GM12865 (cell line): Measurements from ENCODE around the gene ERFE.

ENCODE experiments used
- DNase-seq: peaks from one replicate; pipeline ENCODE4 v3.0.0; 2010; ENCODE audit warnings: low read depth
- H3K4me3 ChIP-seq: 2 replicates; pipeline ENCODE4 v1.5.1; 2011; ENCODE audit warnings: mild to moderate bottlenecking, low read depth, low read length, control low read depth
- CTCF ChIP-seq: IDR thresholded peaks from 2 replicates; pipeline ENCODE4 v1.5.1; 2011; ENCODE audit warnings: low read length, control low read depth, low read depth, inconsistent platforms; ENCODE audit not compliant: insufficient read depth; ENCODE audit errors: missing control alignments

The ERFE gene

DNA sequence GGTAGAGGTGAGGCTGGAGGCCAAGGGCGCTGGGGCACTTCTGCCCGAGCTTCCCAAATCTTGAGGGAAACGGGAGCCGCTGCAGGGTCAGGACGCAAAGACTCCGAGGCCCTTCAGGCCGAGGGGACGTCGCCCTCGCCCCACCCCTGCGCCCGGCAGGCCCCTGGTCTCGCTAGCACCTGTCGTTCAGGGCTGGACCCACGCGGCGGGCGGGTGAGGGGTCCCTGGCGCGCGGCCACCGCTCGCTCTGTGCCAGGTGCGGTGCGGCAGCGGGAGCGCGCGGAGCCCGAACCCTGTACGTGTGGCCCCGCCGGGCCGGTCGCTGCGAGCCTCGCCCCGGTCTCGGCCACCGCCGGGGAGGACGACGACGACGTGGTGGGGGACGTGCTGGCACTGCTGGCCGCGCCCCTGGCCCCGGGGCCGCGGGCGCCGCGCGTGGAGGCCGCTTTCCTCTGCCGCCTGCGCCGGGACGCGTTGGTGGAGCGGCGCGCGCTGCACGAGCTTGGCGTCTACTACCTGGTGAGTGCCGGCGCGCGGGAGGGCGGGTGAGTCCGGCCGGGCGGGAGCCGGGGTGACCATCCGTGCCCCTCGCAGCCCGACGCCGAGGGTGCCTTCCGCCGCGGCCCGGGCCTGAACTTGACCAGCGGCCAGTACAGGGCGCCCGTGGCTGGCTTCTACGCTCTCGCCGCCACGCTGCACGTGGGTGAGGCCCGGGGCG is 4.9 kb downstream of the ERFE start:
- TF ChIP-seq CTCF = no peak
- no peak for DNase-seq
- no peak overlapping the region for H3K4me3 ChIP-seq

DNA sequence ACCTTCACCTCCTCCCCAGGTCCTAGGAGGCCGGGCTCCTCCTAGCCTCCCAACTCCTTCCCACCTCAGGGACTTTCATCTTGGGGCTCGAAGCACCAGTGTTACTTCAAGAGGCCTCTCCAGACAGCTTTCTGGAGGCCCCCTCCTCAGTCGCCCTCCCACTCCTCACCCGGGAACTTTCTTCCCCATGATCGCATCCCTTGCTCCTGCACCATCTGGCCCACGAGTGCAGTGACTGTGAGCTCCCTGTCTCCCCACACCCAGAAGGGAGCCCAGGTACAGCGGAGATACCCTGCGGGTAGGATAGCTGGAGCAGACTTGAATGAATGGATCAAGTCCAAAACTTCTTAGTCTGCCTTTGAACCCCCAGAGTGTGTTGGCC is 6.1 kb downstream of the ERFE start:
- TF ChIP-seq CTCF = no peak
- H3K4me3 ChIP-seq = no peak overlapping the region
- DNase-seq = no peak

- no peak overlapping the region for H3K4me3 ChIP-seq
- no peak for TF ChIP-seq CTCF
- no peak for DNase-seq
Observed at GRCh38 chr2:238165288-238165921, 6.6 kb downstream of the ERFE start.

GRCh38 chr2:238166391-238167343 is 7.9 kb downstream of the ERFE start:
- no peak for DNase-seq
- no peak for TF ChIP-seq CTCF
- no peak overlapping the region for H3K4me3 ChIP-seq

DNA sequence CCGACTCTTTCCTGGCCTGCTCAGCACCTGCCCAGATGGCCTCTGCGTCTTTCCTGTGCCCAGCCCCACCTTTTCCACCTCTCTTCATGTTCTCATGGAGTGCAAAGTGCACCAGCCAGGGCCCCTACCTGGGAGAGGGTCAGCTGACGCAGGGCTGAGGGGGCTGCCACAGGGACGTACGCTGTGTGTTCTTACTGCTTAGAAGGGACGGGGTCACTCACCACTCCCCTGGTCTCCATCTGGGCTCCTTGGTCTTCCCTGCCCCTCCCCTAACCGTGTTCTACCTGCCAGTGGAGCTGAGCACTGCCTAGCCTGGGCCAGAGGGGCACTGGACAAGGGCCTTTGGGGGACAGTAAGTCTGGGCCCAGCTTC is 8.6 kb downstream of the ERFE start:
- no peak overlapping the region for H3K4me3 ChIP-seq
- DNase-seq = no peak
- no peak for TF ChIP-seq CTCF

GRCh38 chr2:238167761-238168160 is 9.0 kb downstream of the ERFE start:
- no peak for TF ChIP-seq CTCF
- no peak for DNase-seq
- no peak overlapping the region for H3K4me3 ChIP-seq
